ENCODE measurements around the gene ZBTB16.

The ZBTB16 gene

DNA sequence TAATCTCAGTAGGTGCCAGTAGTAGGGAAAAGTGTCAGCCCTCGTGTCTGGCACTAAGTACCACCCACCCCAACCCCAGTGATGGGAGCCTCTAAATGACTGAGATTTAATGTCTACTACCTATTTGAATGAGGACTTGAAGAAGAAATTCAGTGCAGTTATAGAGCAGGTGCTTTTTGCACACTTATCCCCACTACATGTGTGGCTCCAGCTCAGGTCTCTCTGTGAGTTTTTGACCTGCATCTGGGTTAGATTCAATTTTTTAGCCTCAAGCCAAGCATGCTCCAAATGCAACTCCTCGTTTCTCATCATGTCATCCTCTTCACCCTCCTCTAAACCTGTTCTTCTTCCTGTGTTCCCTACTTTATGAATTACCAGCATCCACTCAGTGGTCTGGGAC, 211.8 kb downstream of the ZBTB16 start:
- Histone ChIP-seq H3K4me3 (ENCODE audit: low read depth in 1 of 2, low read length in 2 of 2) (no peak overlapping the region), H3K27ac (ENCODE audit: low read depth, low read length) (no peak overlapping the region), H3K36me3 (ENCODE audit: insufficient read depth, low read length) (no peaks in the 10 kb centered on the region), H3K4me1 (ENCODE audit: insufficient read depth, low read length) (no peaks in the 10 kb centered on the region), H3K9ac (ENCODE audit: low read length) (no peak overlapping the region), H3K9me3 (ENCODE audit: low read length) (no peaks in the 10 kb centered on the region), H3K27me3 (ENCODE audit: control insufficient read depth in 1 of 2, insufficient read depth in 2 of 2, low read length in 2 of 2) (no peaks in the 10 kb centered on the region)

GRCh38 chr11:114272311-114272710, 212.8 kb downstream of the ZBTB16 start:
- Histone ChIP-seq H3K27ac (ENCODE audit: low read depth, low read length) (no peak overlapping the region), H3K27me3 (ENCODE audit: control insufficient read depth in 1 of 2, insufficient read depth in 2 of 2, low read length in 2 of 2) (no peaks in the 10 kb centered on the region), H3K36me3 (ENCODE audit: insufficient read depth, low read length) (no peaks in the 10 kb centered on the region), H3K4me3 (ENCODE audit: low read depth in 1 of 2, low read length in 2 of 2) (no peak overlapping the region), H3K9me3 (ENCODE audit: low read length) (no peaks in the 10 kb centered on the region), H3K4me1 (ENCODE audit: insufficient read depth, low read length) (no peaks in the 10 kb centered on the region), H3K9ac (ENCODE audit: low read length) (no peak overlapping the region)

- Histone ChIP-seq H3K4me1 (ENCODE audit: insufficient read depth, low read length) (no peaks in the 10 kb centered on the region), H3K36me3 (ENCODE audit: insufficient read depth, low read length) (no peaks in the 10 kb centered on the region), H3K27ac (ENCODE audit: low read depth, low read length) (no peak overlapping the region), H3K4me3 (ENCODE audit: low read depth in 1 of 2, low read length in 2 of 2) (no peak overlapping the region), H3K9me3 (ENCODE audit: low read length) (no peaks in the 10 kb centered on the region), H3K9ac (ENCODE audit: low read length) (no peak overlapping the region), H3K27me3 (ENCODE audit: control insufficient read depth in 1 of 2, insufficient read depth in 2 of 2, low read length in 2 of 2) (no peaks in the 10 kb centered on the region)
Measured at GRCh38 chr11:114273071-114273470, 213.6 kb downstream of the ZBTB16 start.

- no peaks in the 10 kb centered on the region for H3K36me3 ChIP-seq (ENCODE audit: insufficient read depth, low read length)
- no peak overlapping the region for H3K9ac ChIP-seq (ENCODE audit: low read length)
- no peak overlapping the region for H3K4me3 ChIP-seq (ENCODE audit: low read depth in 1 of 2, low read length in 2 of 2)
- no peak overlapping the region for H3K27ac ChIP-seq (ENCODE audit: low read depth, low read length)
- H3K4me1 ChIP-seq (ENCODE audit: insufficient read depth, low read length): no peaks in the 10 kb centered on the region
- H3K9me3 ChIP-seq (ENCODE audit: low read length): no peaks in the 10 kb centered on the region
- no peaks in the 10 kb centered on the region for H3K27me3 ChIP-seq (ENCODE audit: control insufficient read depth in 1 of 2, insufficient read depth in 2 of 2, low read length in 2 of 2)
Measured at GRCh38 chr11:114273890-114274635, 214.6 kb downstream of the ZBTB16 start.

DNA sequence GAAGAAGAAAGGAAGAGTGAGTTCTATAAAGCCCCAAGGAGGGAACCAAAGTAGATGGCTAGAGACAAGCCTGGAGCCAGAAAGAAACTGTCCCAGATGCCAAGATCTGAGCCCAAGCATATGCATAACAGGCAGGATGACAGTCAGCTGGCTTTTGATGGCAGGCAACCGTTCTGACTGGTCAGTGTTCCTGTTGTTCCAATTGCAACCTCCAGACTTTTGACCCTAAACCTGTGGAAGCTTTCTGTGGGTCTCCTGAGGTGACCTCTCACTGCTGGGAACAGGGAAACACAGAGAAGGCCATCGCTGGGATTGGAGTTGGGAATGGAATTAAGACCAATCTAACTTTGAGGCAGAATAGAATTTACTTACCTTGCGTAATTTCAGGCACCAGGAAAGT, 215.1 kb downstream of the ZBTB16 start:
- H3K9me3 ChIP-seq (ENCODE audit: low read length): no peaks in the 10 kb centered on the region
- H3K9ac ChIP-seq (ENCODE audit: low read length): no peak overlapping the region
- no peak overlapping the region for H3K27ac ChIP-seq (ENCODE audit: low read depth, low read length)
- no peaks in the 10 kb centered on the region for H3K36me3 ChIP-seq (ENCODE audit: insufficient read depth, low read length)
- H3K27me3 ChIP-seq (ENCODE audit: control insufficient read depth in 1 of 2, insufficient read depth in 2 of 2, low read length in 2 of 2): no peaks in the 10 kb centered on the region
- no peak overlapping the region for H3K4me3 ChIP-seq (ENCODE audit: low read depth in 1 of 2, low read length in 2 of 2)
- no peaks in the 10 kb centered on the region for H3K4me1 ChIP-seq (ENCODE audit: insufficient read depth, low read length)

DNA sequence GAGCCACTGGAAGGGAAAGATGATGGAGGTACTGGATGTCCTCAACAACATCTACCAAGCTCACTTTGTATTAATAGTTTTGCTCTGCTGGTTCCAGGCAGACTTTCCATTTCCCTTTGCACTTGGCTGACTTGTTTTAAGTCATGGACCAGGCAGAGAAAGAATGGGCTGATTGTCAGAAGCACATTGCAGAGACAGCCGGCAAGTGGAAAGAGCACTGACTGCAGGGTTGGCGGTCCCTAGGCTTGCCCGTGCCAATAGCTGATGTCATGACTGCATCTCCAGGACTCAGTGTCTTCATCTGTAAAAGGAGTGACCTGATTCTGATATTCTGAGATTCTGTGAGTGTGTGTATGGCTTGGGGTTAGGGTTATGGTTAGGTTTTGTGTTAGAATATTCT, 215.8 kb downstream of the ZBTB16 start:
- no peaks in the 10 kb centered on the region for H3K27me3 ChIP-seq (ENCODE audit: control insufficient read depth in 1 of 2, insufficient read depth in 2 of 2, low read length in 2 of 2)
- no peaks in the 10 kb centered on the region for H3K9me3 ChIP-seq (ENCODE audit: low read length)
- H3K9ac ChIP-seq (ENCODE audit: low read length): no peak overlapping the region
- H3K27ac ChIP-seq (ENCODE audit: low read depth, low read length): no peak overlapping the region
- H3K36me3 ChIP-seq (ENCODE audit: insufficient read depth, low read length): no peaks in the 10 kb centered on the region
- H3K4me3 ChIP-seq (ENCODE audit: low read depth in 1 of 2, low read length in 2 of 2): no peak overlapping the region
- no peaks in the 10 kb centered on the region for H3K4me1 ChIP-seq (ENCODE audit: insufficient read depth, low read length)

DNA sequence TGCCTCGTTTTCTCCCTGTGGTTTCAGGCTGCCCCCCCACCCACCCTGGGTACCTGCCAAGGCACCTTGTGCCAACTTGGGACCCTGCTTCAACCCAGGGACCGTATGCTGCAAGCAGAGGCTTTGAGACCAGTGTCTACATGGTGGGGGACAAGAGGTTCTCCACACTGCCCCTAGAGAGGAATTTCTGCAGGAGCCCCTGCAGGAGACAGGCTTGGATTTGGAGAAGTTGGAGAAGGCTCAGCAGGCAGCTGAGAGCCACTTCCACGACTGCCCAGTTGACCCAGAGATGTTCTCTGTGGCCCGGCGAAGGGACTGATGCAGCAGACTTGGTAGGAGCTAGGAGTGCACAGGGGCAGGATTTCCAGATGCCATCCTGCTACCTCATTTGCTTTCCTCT, 216.6 kb downstream of the ZBTB16 start:
- H3K9ac ChIP-seq (ENCODE audit: low read length): no peak overlapping the region
- H3K36me3 ChIP-seq (ENCODE audit: insufficient read depth, low read length): no peaks in the 10 kb centered on the region
- no peaks in the 10 kb centered on the region for H3K9me3 ChIP-seq (ENCODE audit: low read length)
- no peak overlapping the region for H3K27ac ChIP-seq (ENCODE audit: low read depth, low read length)
- H3K4me1 ChIP-seq (ENCODE audit: insufficient read depth, low read length): no peaks in the 10 kb centered on the region
- no peaks in the 10 kb centered on the region for H3K27me3 ChIP-seq (ENCODE audit: control insufficient read depth in 1 of 2, insufficient read depth in 2 of 2, low read length in 2 of 2)
- no peak overlapping the region for H3K4me3 ChIP-seq (ENCODE audit: low read depth in 1 of 2, low read length in 2 of 2)

- Histone ChIP-seq H3K4me3 (ENCODE audit: low read depth in 1 of 2, low read length in 2 of 2) (no peak overlapping the region), H3K4me1 (ENCODE audit: insufficient read depth, low read length) (peaks cover 4% of the 10 kb centered on the region), H3K9ac (ENCODE audit: low read length) (no peak overlapping the region), H3K9me3 (ENCODE audit: low read length) (no peaks in the 10 kb centered on the region), H3K27ac (ENCODE audit: low read depth, low read length) (no peak overlapping the region), H3K36me3 (ENCODE audit: insufficient read depth, low read length) (no peaks in the 10 kb centered on the region), H3K27me3 (ENCODE audit: control insufficient read depth in 1 of 2, insufficient read depth in 2 of 2, low read length in 2 of 2) (no peaks in the 10 kb centered on the region)
Measured at GRCh38 chr11:114277637-114278341, 218.3 kb downstream of the ZBTB16 start.

DNA sequence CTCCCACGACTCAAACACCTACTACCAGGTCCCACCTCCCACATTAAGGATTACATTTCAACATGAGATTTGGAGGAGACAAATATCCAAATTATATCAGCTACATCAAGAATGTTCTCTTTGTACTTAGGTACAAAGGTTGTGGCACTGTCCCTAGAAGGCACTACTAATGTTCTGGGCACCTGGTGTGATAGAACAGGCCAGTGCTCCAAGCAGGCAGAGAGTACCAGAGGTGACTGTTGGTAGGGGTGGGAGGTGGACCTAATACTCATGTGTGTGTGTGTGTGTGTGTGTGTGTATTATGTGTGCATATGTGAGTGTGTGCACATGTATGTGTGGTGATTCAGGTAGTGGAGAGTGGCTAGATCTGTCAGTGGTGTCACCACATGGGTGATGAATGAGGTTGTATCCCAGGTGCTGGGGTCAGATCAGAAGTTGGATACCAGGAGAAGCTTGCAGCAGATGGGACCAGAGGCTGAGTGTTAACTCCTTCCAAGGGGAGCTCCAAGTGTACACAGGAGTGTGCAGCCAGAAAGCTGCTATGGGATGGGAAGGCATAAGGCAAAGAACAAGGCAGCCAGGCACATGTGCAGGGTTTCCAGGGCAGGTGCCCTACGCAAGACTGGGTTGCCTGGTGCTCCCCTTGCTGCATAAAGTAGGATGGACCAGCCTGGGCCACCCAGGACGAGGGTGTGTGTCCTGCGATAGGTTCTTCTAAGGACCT, 219.0 kb downstream of the ZBTB16 start:
- H3K9ac ChIP-seq (ENCODE audit: low read length): no peak overlapping the region
- no peaks in the 10 kb centered on the region for H3K27me3 ChIP-seq (ENCODE audit: control insufficient read depth in 1 of 2, insufficient read depth in 2 of 2, low read length in 2 of 2)
- H3K4me1 ChIP-seq (ENCODE audit: insufficient read depth, low read length): peaks cover 4% of the 10 kb centered on the region
- no peaks in the 10 kb centered on the region for H3K36me3 ChIP-seq (ENCODE audit: insufficient read depth, low read length)
- no peak overlapping the region for H3K4me3 ChIP-seq (ENCODE audit: low read depth in 1 of 2, low read length in 2 of 2)
- no peak overlapping the region for H3K27ac ChIP-seq (ENCODE audit: low read depth, low read length)
- H3K9me3 ChIP-seq (ENCODE audit: low read length): no peaks in the 10 kb centered on the region

- Histone ChIP-seq H3K9ac (ENCODE audit: low read length) (no peak overlapping the region), H3K4me3 (ENCODE audit: low read depth in 1 of 2, low read length in 2 of 2) (no peak overlapping the region), H3K9me3 (ENCODE audit: low read length) (no peaks in the 10 kb centered on the region), H3K36me3 (ENCODE audit: insufficient read depth, low read length) (no peaks in the 10 kb centered on the region), H3K4me1 (ENCODE audit: insufficient read depth, low read length) (peaks cover 4% of the 10 kb centered on the region), H3K27ac (ENCODE audit: low read depth, low read length) (no peak overlapping the region), H3K27me3 (ENCODE audit: control insufficient read depth in 1 of 2, insufficient read depth in 2 of 2, low read length in 2 of 2) (no peaks in the 10 kb centered on the region)
Measured at GRCh38 chr11:114279792-114280546, 220.5 kb downstream of the ZBTB16 start.

DNA sequence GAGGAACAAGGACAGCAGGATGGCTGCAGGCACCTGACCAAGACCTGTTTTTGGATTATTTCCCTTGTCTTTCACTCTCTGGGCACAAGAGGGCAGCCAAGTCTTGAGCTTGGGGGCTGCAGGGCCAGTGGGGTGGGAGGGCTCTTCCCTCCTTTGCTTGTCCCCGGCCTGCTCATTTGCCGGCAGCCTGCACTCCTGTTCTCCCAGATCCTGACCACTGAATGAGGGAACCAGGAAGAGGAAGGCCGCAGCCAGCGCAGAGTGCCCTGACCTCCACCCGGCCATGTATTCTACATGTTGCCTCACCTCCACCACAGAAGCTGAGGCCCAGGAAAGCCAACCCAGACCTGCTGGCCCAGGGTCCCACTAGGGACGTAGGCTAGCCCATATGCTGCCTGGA, 221.2 kb downstream of the ZBTB16 start:
- H3K9me3 ChIP-seq (ENCODE audit: low read length): no peaks in the 10 kb centered on the region
- no peak overlapping the region for H3K4me3 ChIP-seq (ENCODE audit: low read depth in 1 of 2, low read length in 2 of 2)
- no peak overlapping the region for H3K9ac ChIP-seq (ENCODE audit: low read length)
- H3K36me3 ChIP-seq (ENCODE audit: insufficient read depth, low read length): no peaks in the 10 kb centered on the region
- no peaks in the 10 kb centered on the region for H3K27me3 ChIP-seq (ENCODE audit: control insufficient read depth in 1 of 2, insufficient read depth in 2 of 2, low read length in 2 of 2)
- no peak overlapping the region for H3K27ac ChIP-seq (ENCODE audit: low read depth, low read length)
- peaks cover 4% of the 10 kb centered on the region for H3K4me1 ChIP-seq (ENCODE audit: insufficient read depth, low read length)
